GDM1 (cell line): ENCODE results near the gene FNDC11.

Experiments used
- DNase-seq: peaks from one replicate; lab custom pipeline; 2025; lab: John Stamatoyannopoulos, UW

FNDC11 gene

GRCh38 chr20:63540417-63541186, 13.4 kb upstream of the FNDC11 start:
- DNase-seq = no peak

- DNase-seq = no peak
These were observed 12.6 kb upstream of the FNDC11 start for GRCh38 chr20:63541371-63541770.

- no peak for DNase-seq
These were observed 11.9 kb upstream of the FNDC11 start for GRCh38 chr20:63542031-63542559.

- no peak for DNase-seq
These were observed 11.3 kb upstream of the FNDC11 start for GRCh38 chr20:63542696-63543095.

- no peak for DNase-seq
These were observed 10.8 kb upstream of the FNDC11 start for GRCh38 chr20:63543131-63543530.

- DNase-seq = no peak
These were observed 10.2 kb upstream of the FNDC11 start for GRCh38 chr20:63543733-63544132.

GRCh38 chr20:63544241-63544957, 9.6 kb upstream of the FNDC11 start:
- DNase-seq = no peak

- DNase-seq = no peak
These were observed 8.9 kb upstream of the FNDC11 start for GRCh38 chr20:63544958-63545516.

GRCh38 chr20:63545814-63546213, 8.1 kb upstream of the FNDC11 start:
- DNase-seq = no peak

GRCh38 chr20:63546256-63546955, 7.6 kb upstream of the FNDC11 start:
- DNase-seq = no peak

GRCh38 chr20:63546956-63547724, 6.8 kb upstream of the FNDC11 start:
- no peak for DNase-seq

GRCh38 chr20:63547725-63548480, 6.1 kb upstream of the FNDC11 start, which contains the start of gene SRMS:
TSS of gene SRMS (minus strand) at chr20:63547749. CDS start at chr20:63547463, 286 bp downstream.
- no peak for DNase-seq

GRCh38 chr20:63548542-63548941, 5.4 kb upstream of the FNDC11 start:
- no peak for DNase-seq

GRCh38 chr20:63549019-63549418, 4.9 kb upstream of the FNDC11 start:
- no peak for DNase-seq

GRCh38 chr20:63549679-63550282, 4.2 kb upstream of the FNDC11 start:
- DNase-seq = no peak

- DNase-seq = no peak
These were observed 2.9 kb upstream of the FNDC11 start for GRCh38 chr20:63551068-63551467.

- peak; percentile 54 for DNase-seq
These were observed 1.3 kb upstream of the FNDC11 start for GRCh38 chr20:63552481-63553249.

GRCh38 chr20:63553251-63553932, 567 bp upstream of the FNDC11 start:
- DNase-seq = peak; percentile 89
